KMS-11 (cell line): ENCODE data around the gene ZMPSTE24.

Source experiments
- H2AFZ ChIP-seq: fragments of 200-600 bp; sonication (generic); 2 replicates; pipeline ENCODE4 v1.6.1; 2016; ENCODE audit warnings: antibody characterized with exemption, mixed run types, low read depth
- H3K27ac ChIP-seq: fragments of 200-600 bp; sonication (generic); 2 replicates; pipeline ENCODE4 v1.6.1; 2016; ENCODE audit warnings: mild to moderate bottlenecking, mixed run types
- H3K27me3 ChIP-seq: fragments of 200-600 bp; sonication (generic); 2 replicates; pipeline ENCODE4 v1.6.1; 2017; ENCODE audit warnings: mild to moderate bottlenecking, low read depth, mixed run types, moderate library complexity; ENCODE audit not compliant: insufficient read depth
- H3K36me3 ChIP-seq: fragments of 200-600 bp; sonication (generic); 2 replicates; pipeline ENCODE4 v1.6.1; 2017; ENCODE audit warnings: mild to moderate bottlenecking, mixed run types; ENCODE audit not compliant: insufficient read depth
- H3K4me1 ChIP-seq: fragments of 200-600 bp; sonication (generic); 2 replicates; pipeline ENCODE4 v1.6.1; 2016; ENCODE audit warnings: mild to moderate bottlenecking, low read depth, mixed run types; ENCODE audit not compliant: poor library complexity, severe bottlenecking
- H3K4me2 ChIP-seq: fragments of 200-600 bp; sonication (generic); 2 replicates; pipeline ENCODE4 v1.7.0; 2016; ENCODE audit warnings: mild to moderate bottlenecking, mixed run types
- H3K4me3 ChIP-seq: fragments of 200-600 bp; sonication (generic); IDR thresholded peaks from 2 replicates; pipeline ENCODE4 v1.6.1; 2017; ENCODE audit warnings: low read depth, low read length, mixed read lengths; ENCODE audit not compliant: insufficient read depth
- H3K79me2 ChIP-seq: fragments of 200-600 bp; sonication (generic); 2 replicates; pipeline ENCODE4 v1.6.1; 2016; ENCODE audit warnings: low read depth, mixed run types; ENCODE audit not compliant: insufficient read depth
- H3K9ac ChIP-seq: fragments of 200-600 bp; sonication (generic); 2 replicates; pipeline ENCODE4 v1.6.1; 2016; ENCODE audit warnings: mild to moderate bottlenecking, mixed run types
- H4K20me1 ChIP-seq: fragments of 200-600 bp; sonication (generic); 2 replicates; pipeline ENCODE4 v1.6.1; 2016; ENCODE audit warnings: mild to moderate bottlenecking, mixed run types; ENCODE audit not compliant: insufficient read depth
- TF ChIP-seq, protein P1 (sequence below): fragments of 200-600 bp; sonication (generic); conservative IDR thresholded peaks from 2 replicates; pipeline ENCODE4 v1.6.1; 2017; ENCODE audit warnings: low read depth, mild to moderate bottlenecking, antibody characterized with exemption, low read length, moderate library complexity, mixed read lengths

ZMPSTE24 gene

DNA sequence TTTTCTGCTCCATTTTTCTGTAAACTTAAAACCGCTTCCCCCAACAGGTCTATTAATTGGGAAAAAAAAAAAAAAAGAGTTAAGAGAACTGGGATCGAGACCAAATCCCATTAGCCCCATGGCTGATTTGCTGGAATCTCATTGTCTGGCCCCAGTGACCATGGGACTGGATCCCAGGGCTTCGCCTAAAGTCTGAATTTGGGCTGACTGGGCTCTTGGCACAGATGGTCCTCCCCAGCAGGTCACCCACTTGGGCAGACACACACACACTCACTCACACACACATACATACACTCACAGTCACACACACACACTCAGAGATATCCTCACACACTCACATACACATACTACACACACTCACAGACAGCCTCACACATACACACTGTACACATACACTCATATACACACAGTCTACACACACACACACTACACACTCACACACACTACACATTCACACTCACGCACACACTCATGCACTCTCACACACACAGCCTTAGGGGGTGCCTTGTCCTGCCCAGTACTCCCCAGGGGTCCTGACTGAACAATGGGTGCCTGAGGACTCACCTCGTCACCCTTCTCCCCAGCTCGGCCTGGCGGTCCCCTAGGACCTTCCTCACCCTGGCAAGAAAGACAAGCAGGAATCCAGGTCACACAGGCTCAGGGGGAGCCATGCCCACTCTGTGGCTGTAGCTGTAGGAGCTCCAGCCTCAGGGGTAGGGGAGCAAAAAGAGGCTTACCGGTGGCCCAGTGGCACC, 51.5 kb downstream of the ZMPSTE24 start:
- no peaks in the 10 kb centered on the region for H3K36me3 ChIP-seq
- no peak overlapping the region for H3K4me2 ChIP-seq
- TF ChIP-seq, protein P1, sequence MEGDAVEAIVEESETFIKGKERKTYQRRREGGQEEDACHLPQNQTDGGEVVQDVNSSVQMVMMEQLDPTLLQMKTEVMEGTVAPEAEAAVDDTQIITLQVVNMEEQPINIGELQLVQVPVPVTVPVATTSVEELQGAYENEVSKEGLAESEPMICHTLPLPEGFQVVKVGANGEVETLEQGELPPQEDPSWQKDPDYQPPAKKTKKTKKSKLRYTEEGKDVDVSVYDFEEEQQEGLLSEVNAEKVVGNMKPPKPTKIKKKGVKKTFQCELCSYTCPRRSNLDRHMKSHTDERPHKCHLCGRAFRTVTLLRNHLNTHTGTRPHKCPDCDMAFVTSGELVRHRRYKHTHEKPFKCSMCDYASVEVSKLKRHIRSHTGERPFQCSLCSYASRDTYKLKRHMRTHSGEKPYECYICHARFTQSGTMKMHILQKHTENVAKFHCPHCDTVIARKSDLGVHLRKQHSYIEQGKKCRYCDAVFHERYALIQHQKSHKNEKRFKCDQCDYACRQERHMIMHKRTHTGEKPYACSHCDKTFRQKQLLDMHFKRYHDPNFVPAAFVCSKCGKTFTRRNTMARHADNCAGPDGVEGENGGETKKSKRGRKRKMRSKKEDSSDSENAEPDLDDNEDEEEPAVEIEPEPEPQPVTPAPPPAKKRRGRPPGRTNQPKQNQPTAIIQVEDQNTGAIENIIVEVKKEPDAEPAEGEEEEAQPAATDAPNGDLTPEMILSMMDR, result no peak
- H3K9ac ChIP-seq, result no peak overlapping the region
- H3K27ac ChIP-seq, result no peak overlapping the region
- no peaks in the 10 kb centered on the region for H4K20me1 ChIP-seq
- peaks cover 8% of the 10 kb centered on the region for H3K4me1 ChIP-seq
- H3K27me3 ChIP-seq, result no peaks in the 10 kb centered on the region
- no peak overlapping the region for H3K4me3 ChIP-seq
- no peaks in the 10 kb centered on the region for H3K79me2 ChIP-seq
- H2AFZ ChIP-seq, result no peak overlapping the region

DNA sequence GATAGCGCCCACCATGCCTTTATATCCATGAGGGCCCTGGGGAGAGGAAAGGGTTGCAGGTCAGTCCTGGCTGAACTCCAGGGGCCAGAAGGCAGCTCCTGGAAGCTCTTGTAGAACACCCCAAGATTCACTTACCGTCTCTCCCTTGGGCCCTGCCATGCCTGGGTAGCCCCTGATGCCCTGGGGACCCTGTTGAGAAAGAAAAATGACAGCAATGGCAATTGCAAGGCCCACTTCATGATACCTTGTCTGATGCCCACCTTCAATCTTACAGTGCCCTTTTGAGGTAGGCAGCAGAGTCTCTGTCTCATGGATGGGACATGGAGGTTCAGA, 52.1 kb downstream of the ZMPSTE24 start:
- TF ChIP-seq, protein P1, result no peak
- no peaks in the 10 kb centered on the region for H3K36me3 ChIP-seq
- H3K4me1 ChIP-seq, result peaks cover 10% of the 10 kb centered on the region
- H3K4me2 ChIP-seq, result no peak overlapping the region
- no peaks in the 10 kb centered on the region for H3K27me3 ChIP-seq
- no peak overlapping the region for H3K4me3 ChIP-seq
- no peaks in the 10 kb centered on the region for H4K20me1 ChIP-seq
- H2AFZ ChIP-seq, result no peak overlapping the region
- H3K9ac ChIP-seq, result no peak overlapping the region
- H3K27ac ChIP-seq, result no peak overlapping the region
- no peaks in the 10 kb centered on the region for H3K79me2 ChIP-seq

DNA sequence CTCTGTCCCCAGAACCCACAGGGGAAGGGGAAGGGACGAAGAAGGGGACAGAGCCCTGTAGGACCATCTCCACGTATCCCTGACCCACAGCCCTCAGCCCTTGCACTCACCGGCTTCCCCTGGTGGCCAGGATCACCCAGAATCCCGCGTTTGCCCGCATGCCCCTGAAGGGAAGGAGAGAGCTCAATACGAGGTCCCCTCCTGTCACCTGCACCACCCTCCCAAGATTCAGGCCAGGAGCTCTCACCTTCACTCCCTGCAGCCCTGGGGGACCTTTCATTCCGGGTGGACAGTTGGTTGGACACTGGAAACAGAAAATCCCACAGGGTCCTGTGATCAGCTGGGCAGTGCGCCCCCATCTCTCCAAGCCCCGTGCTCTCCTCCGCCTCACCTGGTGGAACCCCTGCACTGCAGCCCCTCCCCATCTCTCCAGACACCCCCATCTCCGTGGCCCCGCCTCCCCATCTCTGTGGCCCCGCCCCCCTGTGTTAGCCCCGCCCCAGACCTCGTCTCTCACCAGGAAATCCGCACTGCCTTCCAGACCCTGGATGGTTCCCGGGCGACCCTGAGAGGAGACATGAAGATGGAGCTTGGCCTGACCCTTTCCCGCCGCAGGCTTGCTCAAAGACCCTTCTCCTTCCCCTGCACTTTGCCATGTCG, 53.1 kb downstream of the ZMPSTE24 start:
- no peak overlapping the region for H3K27ac ChIP-seq
- 0 out of 2 replicates have a peak, but pooled peaks cover 4% of the 10 kb centered on the region for H3K27me3 ChIP-seq
- no peaks in the 10 kb centered on the region for H3K36me3 ChIP-seq
- no peaks in the 10 kb centered on the region for H4K20me1 ChIP-seq
- H2AFZ ChIP-seq, result no peak overlapping the region
- no peak overlapping the region for H3K9ac ChIP-seq
- TF ChIP-seq, protein P1, result no peak
- H3K79me2 ChIP-seq, result no peaks in the 10 kb centered on the region
- H3K4me1 ChIP-seq, result peaks cover 11% of the 10 kb centered on the region
- no peak overlapping the region for H3K4me3 ChIP-seq
- H3K4me2 ChIP-seq, result no peak overlapping the region

DNA sequence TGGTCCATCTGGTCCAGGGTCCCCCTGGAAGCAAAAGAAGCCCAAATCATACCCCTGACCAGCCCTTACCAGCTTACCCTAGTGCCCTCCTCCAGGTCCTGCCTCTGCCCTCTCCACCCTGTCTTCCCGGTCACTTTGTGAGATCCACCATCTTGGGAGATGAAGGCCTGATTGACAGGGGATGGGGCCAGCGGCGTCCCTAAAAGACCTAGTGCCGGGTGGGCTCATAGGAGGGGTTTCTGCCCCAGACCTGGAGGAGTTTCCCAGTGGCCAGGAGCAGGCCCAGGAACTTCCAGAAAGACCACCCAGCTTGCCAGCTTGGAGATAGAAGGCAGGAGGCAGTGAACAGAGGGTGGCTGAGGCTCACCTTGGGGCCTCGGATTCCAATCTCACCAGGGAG, 53.7 kb downstream of the ZMPSTE24 start:
- no peak overlapping the region for H3K27ac ChIP-seq
- no peak overlapping the region for H3K4me2 ChIP-seq
- no peak overlapping the region for H2AFZ ChIP-seq
- H3K4me3 ChIP-seq, result no peak overlapping the region
- peaks cover 11% of the 10 kb centered on the region for H3K4me1 ChIP-seq
- H3K9ac ChIP-seq, result no peak overlapping the region
- 0 out of 2 replicates have a peak, but pooled peaks cover 4% of the 10 kb centered on the region for H3K27me3 ChIP-seq
- H3K36me3 ChIP-seq, result no peaks in the 10 kb centered on the region
- no peaks in the 10 kb centered on the region for H3K79me2 ChIP-seq
- TF ChIP-seq, protein P1, result no peak
- no peaks in the 10 kb centered on the region for H4K20me1 ChIP-seq
